GM12878 (cell line): Measurements from ENCODE around the gene CLNK.

Source experiments
- CEBPB ChIP-seq, 2 experiments: fragments of 150-350 bp in 1 of 2; IDR thresholded peaks; 2 replicates each; pipeline ENCODE4 v1.6.1; 2012 to 2014; ENCODE audit warnings: low read depth in 2 of 2, low read length in 2 of 2, borderline replicate concordance in 1 of 2, inconsistent platforms in 1 of 2
- CREB1 ChIP-seq: IDR thresholded peaks from 2 replicates; pipeline ENCODE4 v1.6.1; 2012; ENCODE audit warnings: low read depth, mild to moderate bottlenecking, inconsistent platforms
- CTCF ChIP-seq, 3 experiments: IDR thresholded peaks in 2 of 3; conservative IDR thresholded peaks in 1 of 3; 2 replicates each; pipeline ENCODE4 v1.5.1; 2011; ENCODE audit warnings: low read depth in 3 of 3, low read length in 3 of 3, mild to moderate bottlenecking in 3 of 3, control low read depth in 2 of 3, moderate library complexity in 2 of 3, inconsistent platforms in 1 of 3, mixed read lengths in 1 of 3; ENCODE audit not compliant: control insufficient read depth in 2 of 3, insufficient read depth in 1 of 3; ENCODE audit errors: extremely low read depth in 1 of 3
- HDAC2 ChIP-seq: fragments of 200-600 bp; sonication (generic); IDR thresholded peaks from 2 replicates; pipeline ENCODE4 v1.6.1; 2017
- NFXL1 ChIP-seq: fragments of 450-650 bp; IDR thresholded peaks from 2 replicates; pipeline ENCODE4 v1.6.1; 2017; ENCODE audit warnings: antibody characterized with exemption, mild to moderate bottlenecking, borderline replicate concordance
- NR2C2 ChIP-seq: IDR thresholded peaks from 2 replicates; pipeline ENCODE4 v1.6.1; 2011; ENCODE audit warnings: borderline replicate concordance, low read depth; ENCODE audit not compliant: control insufficient read depth, insufficient read length
- PBX3 ChIP-seq: IDR thresholded peaks from 2 replicates; pipeline ENCODE4 v1.6.1; 2011; ENCODE audit warnings: mild to moderate bottlenecking, low read depth, low read length, moderate library complexity; ENCODE audit not compliant: insufficient replicate concordance
- POLR2A ChIP-seq: IDR thresholded peaks from 2 replicates; pipeline ENCODE4 v1.6.1; 2011; ENCODE audit warnings: low read depth, mild to moderate bottlenecking, low read length
- POLR2AphosphoS5 ChIP-seq: IDR thresholded peaks from 2 replicates; pipeline ENCODE4 v1.6.1; 2011; ENCODE audit warnings: mild to moderate bottlenecking, low read length, inconsistent platforms
- RAD21 ChIP-seq: IDR thresholded peaks from 2 replicates; pipeline ENCODE4 v1.6.1; 2011; ENCODE audit warnings: mild to moderate bottlenecking, low read depth, low read length, moderate library complexity; ENCODE audit not compliant: insufficient read depth
- RB1 ChIP-seq: fragments of 450-650 bp; formaldehyde crosslinking; IDR thresholded peaks from 2 replicates; pipeline ENCODE4 v1.6.1; 2017; ENCODE audit warnings: mild to moderate bottlenecking, borderline replicate concordance
- SMAD1 ChIP-seq: fragments of 450-650 bp; IDR thresholded peaks from 2 replicates; pipeline ENCODE4 v1.6.1; 2018; ENCODE audit warnings: mild to moderate bottlenecking, low read depth; ENCODE audit not compliant: partially characterized antibody
- SREBF2 ChIP-seq: IDR thresholded peaks from 2 replicates; pipeline ENCODE4 v1.6.1; 2012; ENCODE audit warnings: mild to moderate bottlenecking, low read length

GRCh38 chr4:10552591-10553280 lies 131.8 kb downstream of the CLNK start:
- no peak for TF ChIP-seq HDAC2
- TF ChIP-seq RB1, result no peak
- no peak for TF ChIP-seq NFXL1
- TF ChIP-seq SMAD1, result no peak
- no peak for TF ChIP-seq SREBF2
- TF ChIP-seq POLR2A, result no peak
- TF ChIP-seq CEBPB (IDR thresholded peaks at IDR 0.05; ENCODE audit: borderline replicate concordance in 1 of 2, low read depth in 2 of 2, low read length in 2 of 2), result no peak
- TF ChIP-seq CTCF (IDR thresholded peaks at IDR 0.05 in 2 of 3, conservative IDR thresholded peaks at IDR 0.05 in 1 of 3; ENCODE audit: control insufficient read depth in 2 of 3, extremely low read depth in 1 of 3, insufficient read depth in 1 of 3, low read depth in 3 of 3, low read length in 3 of 3), result no peak
- no peak for TF ChIP-seq RAD21
- no peak for TF ChIP-seq CREB1
- TF ChIP-seq PBX3, result no peak
- TF ChIP-seq POLR2AphosphoS5, result no peak
- TF ChIP-seq NR2C2, result no peak
